ENCODE data around the gene PDE11A. TPM values are rescaled to one million over a fixed set of nuclear protein-coding genes. Genes with fewer than 3 reads are reported as not detected.

PDE11A gene
- polyA plus RNA-seq, 3 donors = 5.5 to 7.6 (median 6.9) TPM

GRCh38 chr2:177709986-177710401, 362.6 kb downstream of the PDE11A start:
- no peak for DNase-seq (ENCODE audit: low read depth in 3 of 3, low spot score in 2 of 3)

DNA sequence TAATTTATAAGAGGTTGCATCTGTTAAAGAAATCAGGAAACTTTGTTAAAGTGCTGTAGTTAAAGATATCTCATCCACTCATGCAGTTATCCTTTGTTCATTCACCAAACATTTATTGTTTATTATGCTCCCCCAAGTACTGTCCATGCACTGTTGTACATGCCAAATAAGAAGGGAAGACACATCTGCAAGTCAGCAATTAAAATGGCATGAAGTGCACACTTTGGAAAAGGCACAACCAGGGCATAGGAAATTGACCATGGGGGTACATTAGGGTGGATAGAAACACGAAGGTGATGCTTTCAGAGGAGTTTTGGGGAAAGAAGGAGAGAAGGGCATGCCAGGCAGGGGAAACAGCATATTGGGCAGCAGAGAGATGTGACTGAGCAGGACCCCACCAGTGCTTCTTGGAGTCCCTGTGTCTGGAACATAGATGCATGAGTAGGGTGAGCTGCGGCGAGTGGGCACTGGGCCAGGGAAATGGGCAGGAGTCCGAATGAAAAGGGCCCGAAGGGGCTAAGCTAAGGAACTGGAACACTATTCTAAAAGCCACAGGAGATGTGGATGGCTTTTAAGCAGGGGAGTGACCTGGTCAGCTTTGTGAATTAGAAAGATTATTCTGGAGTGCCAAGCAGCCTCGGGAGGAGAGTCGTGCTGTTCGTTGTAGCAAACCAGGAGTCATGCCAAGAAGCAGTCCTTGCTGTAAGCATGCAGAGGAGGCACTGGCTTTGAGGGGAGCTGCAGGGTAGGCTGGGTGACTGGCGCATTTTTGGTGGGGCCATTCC, 363.7 kb downstream of the PDE11A start:
- DNase-seq (ENCODE audit: low read depth in 3 of 3, low spot score in 2 of 3) = no peak

DNA sequence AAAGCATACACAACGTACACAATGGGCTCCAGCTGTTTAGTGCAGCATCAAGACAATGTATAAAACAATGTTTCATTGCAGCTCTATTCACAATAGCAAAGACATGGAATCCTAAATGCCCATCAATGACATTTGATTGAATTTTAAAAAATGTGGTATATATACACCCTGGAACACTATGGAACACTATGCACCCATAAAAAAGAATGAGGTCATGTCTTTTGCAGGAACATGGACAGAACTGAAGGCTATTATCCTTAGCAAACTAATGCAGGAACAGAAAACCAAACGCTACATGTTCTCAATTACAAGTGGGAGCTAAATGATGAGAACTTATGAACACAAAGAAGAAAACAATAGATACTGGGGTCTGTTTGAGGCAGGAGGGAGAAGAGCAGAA, 364.5 kb downstream of the PDE11A start:
- no peak for DNase-seq (ENCODE audit: low read depth in 3 of 3, low spot score in 2 of 3)

DNA sequence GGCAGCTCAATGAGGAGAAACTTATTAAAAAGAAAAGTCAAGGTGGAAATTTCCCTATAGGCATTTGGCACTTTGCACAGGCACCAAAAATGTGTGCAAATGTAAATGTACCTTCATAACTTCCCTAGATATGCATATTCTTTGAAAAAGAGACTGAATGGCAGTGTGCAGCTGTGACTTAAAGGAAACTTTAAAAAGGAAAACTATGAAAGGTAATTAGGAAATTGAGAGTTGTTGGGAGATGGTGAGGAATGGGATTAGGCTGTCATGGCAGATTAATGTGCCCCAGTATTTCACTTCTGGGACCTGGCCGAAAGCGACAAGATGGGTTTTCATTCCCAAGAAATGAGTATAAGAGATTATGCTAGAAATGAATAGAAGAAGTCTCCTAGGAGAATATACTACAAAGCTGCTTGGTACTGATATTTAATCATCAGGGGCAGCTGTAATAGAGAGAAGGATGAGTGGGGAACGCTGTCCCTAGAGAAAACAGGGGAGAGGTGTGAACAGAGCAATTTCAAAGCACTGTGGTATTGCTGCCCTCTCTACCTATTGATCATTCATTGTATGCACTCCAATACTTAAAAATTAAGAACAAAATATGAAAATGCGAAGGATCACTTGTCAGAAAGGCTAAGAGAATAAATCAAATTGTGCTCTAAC, 366.9 kb downstream of the PDE11A start:
- no peak for DNase-seq (ENCODE audit: low read depth in 3 of 3, low spot score in 2 of 3)

GRCh38 chr2:177703159-177703558, 369.4 kb downstream of the PDE11A start:
- DNase-seq (ENCODE audit: low read depth in 3 of 3, low spot score in 2 of 3) = no peak

- no peak for DNase-seq (ENCODE audit: low read depth in 3 of 3, low spot score in 2 of 3)
Observed at GRCh38 chr2:177698281-177698680, 374.3 kb downstream of the PDE11A start.

- no peak for DNase-seq (ENCODE audit: low read depth in 3 of 3, low spot score in 2 of 3)
Observed at GRCh38 chr2:177694348-177694747, 378.2 kb downstream of the PDE11A start.

- DNase-seq (ENCODE audit: low read depth in 3 of 3, low spot score in 2 of 3) = no peak
Observed at GRCh38 chr2:177693658-177694339, 378.8 kb downstream of the PDE11A start.

GRCh38 chr2:177692783-177693269, 379.8 kb downstream of the PDE11A start:
- no peak for DNase-seq (ENCODE audit: low read depth in 3 of 3, low spot score in 2 of 3)

- DNase-seq (ENCODE audit: low read depth in 3 of 3, low spot score in 2 of 3) = no peak
Observed at GRCh38 chr2:177692042-177692782, 380.4 kb downstream of the PDE11A start.

DNA sequence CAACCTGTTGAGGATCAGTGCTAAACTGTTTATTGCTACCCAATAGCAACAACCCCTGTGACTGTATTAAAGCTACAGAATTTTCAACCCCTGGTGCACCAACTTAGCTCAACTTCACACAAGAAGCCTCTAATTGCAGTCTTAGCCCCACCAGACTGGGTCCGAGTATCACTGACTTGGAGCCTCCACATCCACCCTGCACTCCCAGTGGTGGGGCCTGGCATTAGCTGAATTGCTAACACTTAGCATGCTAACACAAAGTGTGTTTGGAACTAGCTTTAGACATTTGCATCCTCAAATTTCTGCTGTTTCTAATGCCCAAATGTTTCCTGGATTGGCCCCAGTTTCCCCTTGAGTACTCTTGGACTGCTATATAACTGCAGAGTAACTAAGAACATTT, 381.4 kb downstream of the PDE11A start:
- DNase-seq (ENCODE audit: low read depth in 3 of 3, low spot score in 2 of 3) = no peak

DNA sequence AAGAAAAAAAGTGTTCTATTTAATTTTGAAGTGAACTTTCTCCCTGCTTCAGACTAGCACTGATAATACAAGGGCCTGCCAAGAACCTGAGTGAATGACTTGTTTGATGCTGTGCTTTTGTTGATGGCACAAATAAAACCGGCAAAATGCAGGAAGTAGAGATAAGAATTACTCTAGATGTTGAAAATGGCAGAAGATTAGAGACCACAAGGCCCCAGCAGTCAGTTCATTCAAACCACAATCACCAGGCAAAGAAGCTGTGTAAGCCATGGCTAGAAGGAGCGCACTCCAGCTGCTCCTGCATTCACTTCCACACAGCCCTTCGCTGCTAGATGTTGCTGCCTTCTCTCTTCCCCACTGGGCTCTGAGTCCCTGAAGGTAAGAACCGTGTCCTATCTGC, 383.0 kb downstream of the PDE11A start:
- DNase-seq (ENCODE audit: low read depth in 3 of 3, low spot score in 2 of 3) = no peak

GRCh38 chr2:177688844-177689243, 383.7 kb downstream of the PDE11A start:
- DNase-seq (ENCODE audit: low read depth in 3 of 3, low spot score in 2 of 3) = no peak

GRCh38 chr2:177683661-177684069, 388.9 kb downstream of the PDE11A start:
- DNase-seq (ENCODE audit: low read depth in 3 of 3, low spot score in 2 of 3) = no peak

DNA sequence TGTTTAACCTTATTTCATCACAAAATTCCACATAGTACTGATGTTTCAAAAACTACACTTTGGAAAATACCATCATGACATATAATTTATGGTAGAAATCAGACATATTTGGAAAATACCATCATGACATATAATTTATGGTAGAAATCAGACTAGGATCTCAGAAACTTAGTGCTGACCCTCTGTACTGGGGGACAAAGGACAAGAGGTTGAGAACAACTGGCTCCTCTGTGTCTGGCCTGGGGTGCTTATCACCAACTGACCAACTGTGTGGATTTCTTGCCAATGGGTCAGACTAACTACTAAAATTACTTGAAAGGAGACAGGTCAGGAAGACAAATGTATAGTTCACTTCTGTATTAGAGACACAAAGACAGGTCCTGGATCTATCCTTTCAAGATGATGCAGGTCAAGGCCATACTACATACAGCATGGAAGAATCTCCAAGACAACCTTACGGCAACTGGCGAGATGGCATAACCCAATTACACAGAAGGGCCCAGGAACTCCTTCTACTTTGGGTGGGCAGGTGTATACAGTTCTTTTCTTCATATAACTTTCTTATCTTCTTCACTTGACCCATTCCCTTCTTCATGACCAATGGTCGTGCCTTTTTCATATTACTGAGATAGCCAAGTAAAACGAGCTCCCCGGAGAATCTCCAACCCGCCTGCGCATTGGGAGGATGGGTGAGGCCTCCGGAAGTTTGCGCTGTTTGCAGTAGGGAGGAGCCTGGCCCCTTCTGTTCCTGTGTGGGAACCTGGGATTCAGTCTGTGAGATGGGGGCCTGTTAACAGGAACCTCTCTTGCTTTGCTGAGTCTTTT, 389.5 kb downstream of the PDE11A start:
- DNase-seq (ENCODE audit: low read depth in 3 of 3, low spot score in 2 of 3) = no peak

DNA sequence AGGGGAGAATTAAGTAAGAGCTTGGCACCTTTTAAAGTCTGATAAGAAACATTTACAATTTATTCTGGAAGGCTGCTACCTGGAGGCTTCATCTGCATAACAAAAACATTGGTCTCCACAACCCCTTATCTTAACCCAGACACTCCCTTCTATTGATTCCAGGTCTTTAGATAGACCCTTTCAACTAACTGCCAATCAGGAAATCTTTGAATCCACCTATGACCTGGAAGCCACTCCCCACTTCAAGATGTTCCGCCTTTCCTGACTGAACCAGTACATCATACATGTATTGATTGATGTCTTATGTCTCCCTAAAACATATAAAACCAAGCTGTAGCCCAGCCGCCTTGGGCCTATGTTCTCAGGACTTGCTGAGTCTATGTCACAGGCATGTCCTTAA, 390.6 kb downstream of the PDE11A start:
- no peak for DNase-seq (ENCODE audit: low read depth in 3 of 3, low spot score in 2 of 3)

GRCh38 chr2:177680866-177681712, 391.5 kb downstream of the PDE11A start:
- no peak for DNase-seq (ENCODE audit: low read depth in 3 of 3, low spot score in 2 of 3)

DNA sequence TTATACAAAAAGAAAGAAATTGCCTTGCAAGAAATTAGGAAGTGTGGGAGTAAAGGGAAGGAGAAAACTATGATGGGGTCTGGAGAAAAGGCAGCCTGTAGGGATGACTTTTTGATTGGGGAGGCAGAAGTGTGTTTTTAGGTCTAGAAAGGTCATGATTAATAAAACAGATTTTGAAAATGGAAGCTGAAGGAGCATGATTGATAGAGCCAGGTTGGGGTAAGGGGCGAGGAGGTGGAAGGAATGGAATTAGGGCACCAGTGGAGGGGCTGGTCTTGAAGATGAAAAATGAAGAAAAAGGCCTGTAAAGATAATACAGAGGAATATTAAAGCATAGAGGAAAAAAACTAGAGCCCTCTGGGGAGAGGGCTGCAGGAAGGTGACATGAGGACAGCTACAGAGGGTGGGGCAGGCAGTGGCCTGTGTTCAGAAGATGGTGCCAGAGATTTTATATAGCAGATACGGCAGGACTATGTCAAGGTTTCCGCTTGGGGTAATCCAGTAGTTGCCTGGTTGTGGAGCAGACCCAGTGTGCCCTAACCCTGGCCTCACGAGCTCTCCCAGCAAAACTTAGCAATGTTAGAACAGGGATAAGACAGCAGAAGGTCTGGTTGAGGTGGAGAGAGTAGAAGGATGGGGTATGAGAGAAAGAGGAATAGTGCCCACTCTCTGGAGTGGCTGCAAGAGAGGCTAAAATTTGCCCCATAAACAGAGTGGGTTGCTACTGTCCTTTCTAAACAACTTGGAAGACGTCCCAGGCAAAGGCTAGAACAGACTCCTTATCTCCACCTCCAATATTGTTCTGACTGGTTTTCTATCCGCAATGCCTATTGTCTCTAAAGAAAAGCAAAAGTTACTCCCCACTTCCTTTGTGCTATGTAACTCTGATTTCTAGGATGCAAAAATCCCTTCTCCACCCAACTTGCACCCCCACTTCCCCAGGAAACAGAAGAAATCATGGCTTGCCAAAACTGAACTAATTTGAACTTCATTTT, 392.7 kb downstream of the PDE11A start:
- no peak for DNase-seq (ENCODE audit: low read depth in 3 of 3, low spot score in 2 of 3)
